Islet precursor cell (in vitro differentiated cells): ENCODE measurements around the gene RAB31.
"Not testable (repeated sequence)": the region's sequence is repeated elsewhere in the genome, so short reads cannot be mapped to it uniquely, and the experiment has no call there.

ENCODE experiments used
- DNase-seq: peaks from one replicate; pipeline ENCODE4 v3.0.0-alpha.2; 2018

RAB31 gene

GRCh38 chr18:9868857-9869714 lies 161.0 kb downstream of the RAB31 start:
- peak; percentile 88 for DNase-seq

DNA sequence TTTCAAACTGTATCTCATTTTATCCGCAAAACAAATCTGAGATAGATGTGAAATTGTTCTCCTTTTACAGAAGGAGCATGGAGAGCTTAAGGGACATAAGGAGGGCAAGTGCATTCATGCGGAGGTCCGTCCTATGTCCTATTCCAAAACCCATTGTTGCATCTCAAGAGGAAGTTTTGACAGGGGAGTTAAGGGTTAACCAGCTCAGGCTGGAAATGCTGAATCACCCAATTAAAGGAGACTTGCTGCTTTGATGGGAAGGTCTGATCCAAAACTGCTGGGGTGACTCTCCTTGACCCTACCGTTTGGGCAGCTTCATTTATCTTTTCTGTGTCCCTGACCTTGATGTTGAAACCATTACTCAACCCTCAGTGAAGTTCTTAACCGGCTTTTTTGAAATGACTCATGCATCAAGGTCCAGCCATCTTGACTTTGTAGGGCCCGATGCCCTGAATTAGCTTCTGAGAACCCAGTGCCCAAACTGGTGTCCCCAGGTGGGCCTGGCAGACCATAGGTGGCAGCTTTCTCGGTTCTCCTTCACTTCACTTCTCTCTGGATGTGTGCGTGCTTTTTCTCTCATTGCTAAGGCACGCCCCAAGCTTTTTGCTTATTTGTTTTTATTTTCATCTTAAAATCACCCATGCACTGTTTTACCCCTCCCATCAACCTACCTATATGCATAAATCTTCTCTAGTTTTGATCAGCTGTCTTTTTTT lies 161.8 kb downstream of the RAB31 start:
- peak; percentile 85 for DNase-seq

DNA sequence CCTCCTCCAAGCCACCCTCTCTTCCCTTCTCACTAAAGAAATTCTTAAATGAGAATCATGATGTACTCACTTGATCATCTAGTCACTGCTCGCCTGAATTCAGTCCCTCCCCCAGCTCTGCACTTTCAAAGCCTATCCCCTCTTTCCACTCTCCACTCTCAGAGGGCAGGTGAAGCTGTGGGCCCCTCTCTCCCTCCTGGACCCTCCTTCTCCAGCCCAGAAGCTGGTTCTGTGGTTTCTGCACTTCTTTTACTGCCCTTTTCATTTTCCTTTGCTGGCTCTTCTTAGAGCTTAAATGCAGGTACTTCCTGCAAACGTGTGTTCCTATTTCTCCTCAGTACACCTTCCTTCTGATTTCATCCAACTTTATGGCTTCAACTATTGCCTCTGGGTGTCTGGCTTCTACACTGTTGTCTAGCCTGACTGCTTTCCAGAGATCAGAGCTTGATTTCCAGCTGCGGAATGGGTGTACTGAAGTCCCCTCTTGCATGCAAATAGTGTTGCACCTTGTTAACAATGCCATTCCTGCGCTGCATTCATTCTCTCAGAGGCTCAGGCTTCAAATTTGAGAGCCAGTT lies 162.4 kb downstream of the RAB31 start:
- DNase-seq, result peak; percentile 67

DNA sequence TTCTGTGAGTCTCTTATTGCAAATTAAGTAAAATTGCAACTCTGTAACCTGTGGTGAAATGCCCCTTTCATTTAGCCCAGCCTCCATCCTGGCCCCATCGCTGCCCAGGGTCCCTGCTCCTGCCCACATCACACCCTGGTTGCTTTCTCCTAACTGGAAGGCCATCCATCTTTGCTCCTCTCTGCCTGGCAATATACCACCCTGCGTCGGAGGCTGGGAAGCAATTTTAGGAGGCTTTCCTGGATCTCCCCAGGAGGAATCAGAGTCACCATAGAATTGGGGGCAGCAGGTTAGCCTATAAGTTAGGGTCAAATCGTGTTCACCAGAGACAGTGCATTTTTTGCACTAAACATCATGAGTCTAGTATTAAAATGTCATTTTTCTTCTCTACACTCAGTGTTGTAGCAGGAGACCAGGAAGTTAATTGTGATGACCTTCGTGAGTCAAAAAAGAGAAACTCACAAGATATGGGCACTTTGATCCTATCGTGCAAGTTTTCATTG lies 163.2 kb downstream of the RAB31 start:
- DNase-seq, result no peak

- no peak for DNase-seq
Measured at GRCh38 chr18:9872823-9873222, 164.7 kb downstream of the RAB31 start.

GRCh38 chr18:9874728-9875127 lies 166.6 kb downstream of the RAB31 start:
- DNase-seq, result no peak

DNA sequence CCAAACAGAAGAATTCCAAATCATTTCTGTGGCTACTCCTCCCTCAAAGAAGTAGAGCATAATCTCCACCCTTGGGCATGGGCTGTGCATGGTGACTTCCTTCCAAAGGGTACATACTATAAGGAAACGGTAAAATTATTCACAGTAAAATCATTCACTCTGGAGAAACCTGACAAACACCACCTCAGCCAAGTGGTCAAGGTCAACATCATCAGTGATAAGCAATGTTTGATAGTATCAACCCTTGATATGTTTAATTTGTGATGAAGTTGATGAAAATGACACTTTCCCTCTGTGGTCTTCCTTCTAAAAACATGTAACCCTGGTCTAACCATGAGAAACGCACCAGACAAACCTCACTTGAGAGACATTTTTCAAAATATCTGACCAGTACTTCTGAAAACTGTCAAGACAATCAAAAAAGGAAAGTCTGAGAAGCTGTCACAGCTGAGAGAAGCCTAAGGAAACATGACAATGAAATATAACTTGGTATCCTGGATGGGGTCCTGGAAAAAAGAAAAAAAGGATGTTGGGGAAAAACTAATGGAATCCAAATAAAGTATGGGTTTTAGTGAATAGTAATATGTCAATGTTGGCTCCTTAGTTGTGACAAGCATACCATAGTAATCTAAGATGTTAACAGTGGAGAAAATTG lies 168.2 kb downstream of the RAB31 start:
- DNase-seq, result no peak

DNA sequence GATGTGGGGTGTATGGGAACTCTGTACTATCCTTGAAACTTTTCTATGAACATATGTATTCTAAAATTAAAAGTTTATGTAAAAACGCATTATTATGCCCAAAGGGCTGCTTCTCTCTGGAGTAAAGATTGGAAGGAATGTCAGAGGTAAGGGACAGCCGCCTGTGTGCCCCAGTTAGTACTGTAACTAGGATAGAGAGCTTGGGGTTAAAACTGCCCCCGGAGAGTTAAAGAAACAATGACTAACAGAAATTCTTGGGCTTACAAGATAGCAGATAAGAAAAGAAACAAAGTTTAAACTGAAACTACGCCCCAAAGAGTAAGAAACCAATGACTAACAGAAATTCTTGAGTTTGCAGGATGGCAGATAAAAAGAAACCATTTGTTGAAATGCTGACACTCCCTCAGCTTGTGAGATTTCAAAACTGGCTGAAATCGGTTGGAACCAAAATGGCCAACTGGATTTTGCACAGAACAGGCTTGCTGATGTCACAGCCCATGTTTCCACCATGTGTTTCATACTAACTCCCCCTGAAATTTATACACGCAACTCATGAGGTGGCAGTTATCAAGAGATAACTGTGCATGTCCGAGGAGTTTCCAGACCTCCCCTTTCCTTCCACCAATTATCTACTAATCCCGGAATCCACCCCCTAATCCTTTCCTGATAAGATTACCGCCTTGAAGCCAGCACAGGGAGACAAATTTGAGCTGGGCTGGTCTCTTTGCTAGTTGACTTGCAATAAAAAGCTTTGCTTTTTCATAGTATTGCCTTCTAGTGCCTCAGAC lies 169.0 kb downstream of the RAB31 start:
- DNase-seq, result peak; percentile 77

- DNase-seq, result no peak
Measured at GRCh38 chr18:9877655-9878014, 169.5 kb downstream of the RAB31 start.

DNA sequence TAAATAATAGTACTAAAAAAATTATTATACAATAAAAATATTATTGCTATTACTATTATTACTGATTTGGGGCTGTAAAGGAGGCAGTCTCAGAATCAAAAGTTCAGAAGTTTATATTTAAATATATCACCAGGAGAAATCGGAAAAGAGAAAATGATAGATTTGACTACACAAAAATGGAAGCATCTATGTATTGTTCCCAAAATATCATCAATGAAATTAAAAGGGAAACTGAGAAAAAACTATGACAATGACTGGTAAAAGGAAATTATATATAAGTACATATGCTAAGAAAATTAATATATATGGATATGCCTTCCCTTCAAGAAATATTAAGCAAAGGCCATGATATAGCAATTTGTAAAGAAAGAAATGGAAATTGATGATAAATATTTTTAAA lies 170.0 kb downstream of the RAB31 start:
- DNase-seq, result no peak

DNA sequence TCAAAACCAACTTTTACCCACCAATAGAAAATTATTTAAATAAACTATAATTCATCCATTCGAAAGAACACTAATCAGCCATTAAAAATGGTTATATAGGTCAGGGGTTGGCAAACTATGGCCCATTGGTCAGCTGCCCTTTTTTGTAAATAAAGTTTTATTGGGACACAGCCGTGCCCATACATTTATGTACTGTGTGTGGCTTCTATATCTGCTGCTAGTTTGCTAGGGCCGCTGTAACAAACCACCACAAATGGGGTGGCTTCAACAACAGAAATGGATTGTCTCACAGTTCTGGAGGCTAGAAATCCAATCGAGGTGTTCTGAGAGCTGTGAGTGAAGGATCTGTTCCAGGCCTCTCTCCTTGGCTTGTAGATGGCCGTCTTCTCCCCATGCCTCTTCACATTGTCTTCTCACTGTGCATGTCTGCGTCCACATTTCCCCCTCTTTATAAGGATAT lies 170.7 kb downstream of the RAB31 start:
- DNase-seq, result no peak

- DNase-seq, result no peak
Measured at GRCh38 chr18:9884090-9884489, 176.0 kb downstream of the RAB31 start.

DNA sequence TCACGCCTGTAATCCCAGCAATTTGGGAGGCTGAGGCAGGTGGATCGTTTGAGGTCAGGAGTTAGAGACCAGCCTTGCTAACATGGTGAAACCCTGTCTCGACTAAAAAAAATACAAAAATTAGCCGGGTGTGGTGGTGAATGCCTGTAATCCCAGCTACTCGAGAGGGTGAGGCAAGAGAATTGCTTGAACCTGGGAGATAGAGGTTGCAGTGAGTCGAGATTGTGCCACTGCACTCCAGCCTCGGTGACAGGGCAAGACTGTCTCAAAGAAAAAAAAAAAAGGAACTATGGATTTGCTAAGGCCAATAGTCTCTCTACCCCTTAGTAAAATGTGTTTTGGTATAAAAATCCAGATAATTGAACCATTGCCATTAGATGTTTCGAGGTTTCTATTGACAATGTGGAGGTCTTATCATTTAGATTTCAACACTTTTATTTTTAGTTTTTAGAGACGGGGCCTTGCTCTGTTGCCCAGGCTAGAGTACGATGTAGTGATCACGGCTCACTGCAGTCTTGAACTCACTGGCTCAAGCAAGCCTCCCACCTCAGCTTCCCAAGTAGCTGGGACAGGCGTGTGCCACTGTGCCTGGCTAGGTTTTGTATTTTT lies 176.5 kb downstream of the RAB31 start:
- DNase-seq, result no peak

GRCh38 chr18:9885170-9886004 lies 177.3 kb downstream of the RAB31 start, which contains the start of gene TXNDC2:
Gene TXNDC2, plus strand, starts transcription at chr18:9885973. Its CDS starts 708 bp downstream, at chr18:9886681.
- no peak for DNase-seq

DNA sequence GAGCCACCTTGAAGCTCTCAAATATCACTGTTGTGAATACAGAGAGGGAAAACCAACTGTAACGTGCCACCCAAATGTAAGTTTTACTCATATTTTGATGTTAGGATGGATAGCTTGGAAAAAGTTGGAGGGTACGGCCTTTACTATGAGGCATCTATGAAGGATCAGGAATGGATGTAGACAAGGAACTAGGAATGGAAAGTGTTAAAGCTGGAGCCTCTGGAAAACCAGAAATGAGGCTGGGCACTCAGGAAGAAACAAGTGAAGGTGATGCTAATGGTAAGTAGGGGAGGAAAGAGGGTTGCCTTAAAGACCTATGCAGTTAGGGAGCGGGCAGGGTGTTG lies 177.9 kb downstream of the RAB31 start:
- no peak for DNase-seq

GRCh38 chr18:9887992-9888391 lies 179.9 kb downstream of the RAB31 start:
- DNase-seq, result no peak

GRCh38 chr18:9890196-9890595 lies 182.1 kb downstream of the RAB31 start:
- DNase-seq, result no peak

GRCh38 chr18:9890957-9891356 lies 182.9 kb downstream of the RAB31 start:
- no peak for DNase-seq

- DNase-seq, result not testable (repeated sequence)
Measured at GRCh38 chr18:9891515-9891914, 183.4 kb downstream of the RAB31 start.

DNA sequence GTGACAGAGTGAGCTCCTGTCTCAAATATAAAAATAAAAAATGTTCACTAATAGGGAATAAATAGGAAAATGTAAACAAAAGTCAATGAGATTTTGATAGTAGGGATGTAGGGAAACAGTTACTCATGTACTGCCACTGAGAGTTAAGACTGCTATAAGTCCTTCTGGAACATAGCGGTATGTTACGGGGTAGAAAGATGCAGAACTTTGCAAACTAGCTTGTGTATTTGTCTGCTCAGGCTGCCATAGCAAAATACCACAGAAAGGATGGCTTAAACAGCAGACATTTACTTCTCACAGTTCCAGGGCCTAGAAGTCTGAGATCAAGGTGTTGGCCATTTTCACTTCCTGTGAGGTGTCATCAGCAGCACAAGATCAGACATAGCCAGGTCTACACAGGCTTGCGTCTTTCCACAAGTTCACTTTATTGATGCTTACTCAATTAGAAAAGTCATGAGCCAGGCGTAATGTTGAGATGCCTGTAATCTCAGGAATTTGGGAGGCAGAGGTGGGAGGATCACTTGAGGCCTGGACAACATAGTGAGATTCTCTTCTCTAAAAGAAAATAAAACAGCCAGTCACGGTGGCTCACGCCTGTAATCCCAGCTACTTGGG lies 186.5 kb downstream of the RAB31 start:
- no peak for DNase-seq
